Testis (tissue), 3 donors: ENCODE measurements around the gene INSR. TPM values are rescaled to one million over a fixed set of nuclear protein-coding genes. Genes with fewer than 3 reads are reported as not detected.
"Not testable (repeated sequence)": the region's sequence is repeated elsewhere in the genome, so short reads cannot be mapped to it uniquely, and the experiment has no call there.

ENCODE experiments used
- DNase-seq: peaks from one replicate; pipeline ENCODE4 v3.0.0-alpha.2; 2019
- H3K27ac ChIP-seq, 2 donors: fragments of 200-600 bp; sonication (generic); one replicate each; pipeline ENCODE4 v1.5.1; 2019
- H3K27me3 ChIP-seq: fragments of 200-600 bp; sonication (generic); one replicate; pipeline ENCODE4 v1.5.1; 2019
- H3K36me3 ChIP-seq: fragments of 200-600 bp; sonication (generic); one replicate; pipeline ENCODE4 v1.5.1; 2017; ENCODE audit warnings: low read depth; ENCODE audit errors: missing control alignments
- H3K4me1 ChIP-seq: fragments of 200-600 bp; sonication (generic); one replicate; pipeline ENCODE4 v1.5.1; 2019
- H3K4me3 ChIP-seq, 2 donors: fragments of 200-600 bp; sonication (generic); one replicate each; pipeline ENCODE4 v1.5.1; 2017 to 2019
- H3K9me3 ChIP-seq: fragments of 200-600 bp; sonication (generic); one replicate; pipeline ENCODE4 v1.5.1; 2017
- POLR2A ChIP-seq: fragments of 450-650 bp; IDR thresholded peaks from one replicate; pipeline ENCODE4 v1.6.1; 2017; ENCODE audit warnings: antibody characterized with exemption, mild to moderate bottlenecking, moderate library complexity
- WGBS, 2 donors: methylation state at CpG; one replicate each; pipeline ENCODE4 v1.1.5; 2018; 5-methylcytosine and 5-hydroxymethylcytosine counted together
- intact Hi-C: fragments of 100-400 bp; cut with DNase I; formaldehyde crosslinking; loops from one replicate; pipeline ENCODE4 v1.15.1; 2023; ENCODE audit warnings: low total_unique reads
- polyA plus RNA-seq: library from polyadenylated mRNA; stranded (reverse); fragments of 350-450 nt; fragmentation: Illumina TruSeq; extraction: RNeasy Lipid Tissue Mini Kit (QIAGEN cat#74804); gene quantifications from one replicate; pipeline ENCODE4 v1.2.3, GENCODE V29; 2014; ENCODE audit warnings: low read depth, low replicate concordance; ENCODE audit not compliant: insufficient read depth
- total RNA-seq, 2 donors: library from RNA; depleted of rRNA; stranded (reverse); fragments of >200 nt; gene quantifications; one replicate each; pipeline ENCODE4 v1.2.3, GENCODE V29; 2016
- TF ChIP-seq, protein P1 (sequence below), 3 experiments: fragments of 450-650 bp in 2 of 3; fragments of 200-600 bp in 1 of 3; sonication (generic) in 1 of 3; IDR thresholded peaks; one replicate each; pipeline ENCODE4 v1.5.1; 2016 to 2019; ENCODE audit warnings: antibody characterized with exemption in 3 of 3, mild to moderate bottlenecking in 2 of 3, moderate library complexity in 1 of 3

INSR gene
- total and polyA plus RNA-seq, 3 donors from 2014 or later = 9.3 to 96.5 (median 85.1) TPM

DNA sequence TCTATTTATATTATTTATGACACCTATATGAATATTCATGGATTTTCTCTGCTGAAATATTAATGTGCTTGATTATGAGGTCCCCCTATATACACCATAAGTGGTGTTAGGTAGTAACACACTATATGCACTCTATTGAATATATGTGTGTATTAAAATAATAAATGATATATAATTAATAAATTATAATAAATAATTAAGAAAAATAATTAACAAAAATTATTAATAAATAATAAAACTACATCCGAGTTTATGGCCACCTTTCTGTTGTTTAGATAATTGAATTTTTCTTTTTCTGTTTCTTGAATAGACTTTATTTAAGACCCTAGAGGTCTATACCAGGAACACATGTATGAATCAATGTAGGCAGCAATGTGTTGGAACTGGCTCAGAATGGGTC, 33.6 kb upstream of the INSR start:
- no peaks in the 10 kb centered on the region for H3K4me1 ChIP-seq
- TF ChIP-seq, protein P1, sequence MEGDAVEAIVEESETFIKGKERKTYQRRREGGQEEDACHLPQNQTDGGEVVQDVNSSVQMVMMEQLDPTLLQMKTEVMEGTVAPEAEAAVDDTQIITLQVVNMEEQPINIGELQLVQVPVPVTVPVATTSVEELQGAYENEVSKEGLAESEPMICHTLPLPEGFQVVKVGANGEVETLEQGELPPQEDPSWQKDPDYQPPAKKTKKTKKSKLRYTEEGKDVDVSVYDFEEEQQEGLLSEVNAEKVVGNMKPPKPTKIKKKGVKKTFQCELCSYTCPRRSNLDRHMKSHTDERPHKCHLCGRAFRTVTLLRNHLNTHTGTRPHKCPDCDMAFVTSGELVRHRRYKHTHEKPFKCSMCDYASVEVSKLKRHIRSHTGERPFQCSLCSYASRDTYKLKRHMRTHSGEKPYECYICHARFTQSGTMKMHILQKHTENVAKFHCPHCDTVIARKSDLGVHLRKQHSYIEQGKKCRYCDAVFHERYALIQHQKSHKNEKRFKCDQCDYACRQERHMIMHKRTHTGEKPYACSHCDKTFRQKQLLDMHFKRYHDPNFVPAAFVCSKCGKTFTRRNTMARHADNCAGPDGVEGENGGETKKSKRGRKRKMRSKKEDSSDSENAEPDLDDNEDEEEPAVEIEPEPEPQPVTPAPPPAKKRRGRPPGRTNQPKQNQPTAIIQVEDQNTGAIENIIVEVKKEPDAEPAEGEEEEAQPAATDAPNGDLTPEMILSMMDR (IDR thresholded peaks at IDR 0.05) = no peak
- TF ChIP-seq POLR2A = no peak
- WGBS, 2 donors = 84 to 91% methylated on average over 1 of the region's 1 CpG
- intact Hi-C loops = no loop called here
- no peak overlapping the region for H3K4me3 ChIP-seq
- no peaks in the 10 kb centered on the region for H3K36me3 ChIP-seq
- H3K27me3 ChIP-seq = no peaks in the 10 kb centered on the region
- no peak for DNase-seq
- H3K27ac ChIP-seq = no peak overlapping the region
- no peaks in the 10 kb centered on the region for H3K9me3 ChIP-seq

DNA sequence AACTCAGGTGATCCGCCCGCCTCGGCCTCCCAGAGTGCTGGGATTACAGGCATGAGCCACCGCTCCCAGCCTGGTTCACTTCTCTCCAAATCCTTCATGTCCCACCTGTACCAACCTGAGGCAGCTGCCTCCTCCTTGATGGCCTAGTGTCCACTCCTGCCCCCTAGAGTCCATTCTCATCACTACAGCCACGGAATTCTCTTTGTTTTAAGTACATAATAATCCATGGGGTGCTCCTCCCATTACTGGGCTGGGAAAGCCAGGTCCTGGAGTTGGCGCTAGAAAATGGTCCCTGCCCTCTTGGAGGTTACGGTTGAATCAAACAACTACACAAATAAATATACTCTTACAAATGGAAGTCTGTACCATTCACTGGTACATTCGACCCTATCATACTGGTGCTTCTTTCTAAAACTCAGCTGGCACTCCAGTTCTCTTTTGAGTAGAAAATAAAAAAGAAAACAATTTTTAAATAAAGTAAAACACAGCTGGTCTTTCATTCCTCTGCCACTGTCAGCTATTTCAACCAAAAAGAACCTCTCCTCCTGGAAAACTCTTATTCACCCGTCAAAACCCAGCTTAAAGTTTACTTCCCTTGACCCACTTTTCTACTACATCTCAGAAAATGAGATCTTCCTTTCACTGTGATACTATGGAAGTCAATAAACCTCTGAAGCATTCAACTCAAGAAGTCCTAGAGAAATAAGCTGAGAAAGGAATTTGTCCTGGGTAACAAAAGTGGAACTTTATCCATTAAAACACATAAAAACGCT, 32.1 kb upstream of the INSR start:
- no peaks in the 10 kb centered on the region for H3K9me3 ChIP-seq
- H3K36me3 ChIP-seq = no peaks in the 10 kb centered on the region
- H3K27me3 ChIP-seq = no peaks in the 10 kb centered on the region
- intact Hi-C loops = no loop called here
- H3K4me3 ChIP-seq = no peak overlapping the region
- DNase-seq = peak; percentile 67
- WGBS, 2 donors = 58 to 83% methylated on average over 7 to 10 of the region's 10 CpGs
- H3K4me1 ChIP-seq = no peaks in the 10 kb centered on the region
- TF ChIP-seq POLR2A = no peak
- TF ChIP-seq, protein P1 (IDR thresholded peaks at IDR 0.05) = peak in 1 of 3 experiments; percentile 24
- no peak overlapping the region for H3K27ac ChIP-seq

- TF ChIP-seq POLR2A = no peak
- TF ChIP-seq, protein P1 (IDR thresholded peaks at IDR 0.05) = no peak
- no peaks in the 10 kb centered on the region for H3K27me3 ChIP-seq
- no peak for DNase-seq
- no peak overlapping the region for H3K4me3 ChIP-seq
- 44 to 47% methylated on average over 2 of the region's 2 CpGs for WGBS, 2 donors
- H3K36me3 ChIP-seq = no peaks in the 10 kb centered on the region
- no peaks in the 10 kb centered on the region for H3K9me3 ChIP-seq
- H3K4me1 ChIP-seq = peaks cover 7% of the 10 kb centered on the region
- intact Hi-C loops = no loop called here
- no peak overlapping the region for H3K27ac ChIP-seq
These were observed 24.0 kb upstream of the INSR start for GRCh38 chr19:7318176-7318575.

GRCh38 chr19:7312816-7313215, 18.6 kb upstream of the INSR start:
- DNase-seq = no peak
- Histone ChIP-seq H3K4me3 (no peak overlapping the region), H3K27ac (no peak overlapping the region), H3K4me1 (no peaks in the 10 kb centered on the region), H3K9me3 (no peaks in the 10 kb centered on the region), H3K27me3 (no peaks in the 10 kb centered on the region), H3K36me3 (no peaks in the 10 kb centered on the region)
- WGBS, 2 donors = 93 to 97% methylated on average over 7 of the region's 7 CpGs
- no peak for TF ChIP-seq POLR2A
- TF ChIP-seq, protein P1 (IDR thresholded peaks at IDR 0.05) = no peak
- intact Hi-C loops = no loop called here

DNA sequence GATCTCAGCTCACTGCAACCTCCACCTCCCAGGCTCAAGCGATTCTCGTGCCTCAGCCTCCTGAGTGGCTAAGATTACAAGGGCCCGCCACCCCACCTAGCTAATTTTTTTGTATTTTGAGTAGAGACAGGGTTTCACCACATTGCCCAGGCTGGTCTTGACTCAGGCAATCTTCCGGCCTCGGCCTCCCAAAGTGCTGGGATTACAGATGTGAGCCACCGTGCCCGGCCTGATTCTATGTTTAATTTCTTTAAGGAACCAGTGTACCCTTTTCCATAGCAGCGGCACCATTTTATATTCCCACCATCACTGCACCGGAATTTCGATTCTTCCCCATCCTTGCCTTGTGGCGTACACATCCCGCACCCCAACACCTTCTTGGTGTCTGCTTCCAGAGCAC, 17.7 kb upstream of the INSR start:
- 95 to 99% methylated on average over 12 of the region's 12 CpGs for WGBS, 2 donors
- H3K27me3 ChIP-seq = no peaks in the 10 kb centered on the region
- no peaks in the 10 kb centered on the region for H3K9me3 ChIP-seq
- no peak overlapping the region for H3K27ac ChIP-seq
- intact Hi-C loops = no loop called here
- no peak overlapping the region for H3K4me3 ChIP-seq
- DNase-seq = no peak
- no peak for TF ChIP-seq POLR2A
- TF ChIP-seq, protein P1 (IDR thresholded peaks at IDR 0.05) = no peak
- no peaks in the 10 kb centered on the region for H3K4me1 ChIP-seq
- no peaks in the 10 kb centered on the region for H3K36me3 ChIP-seq

GRCh38 chr19:7308327-7308726, 14.1 kb upstream of the INSR start:
- H3K9me3 ChIP-seq, intact Hi-C loops, H3K4me1 ChIP-seq, H3K27ac ChIP-seq, H3K36me3 ChIP-seq, DNase-seq, H3K4me3 ChIP-seq, H3K27me3 ChIP-seq: not testable (repeated sequence)
- WGBS, 2 donors = 67 to 79% methylated on average over 9 of the region's 9 CpGs
